SK-N-MC (cell line): ENCODE data around the gene CCDC190.

Experiments
- EZH2 ChIP-seq: fragments of 200-600 bp; sonication (generic); IDR thresholded peaks from one replicate; pipeline ENCODE4 v1.6.1; 2017; ENCODE audit warnings: antibody characterized with exemption
- FOXP2 ChIP-seq: optimal IDR thresholded peaks from 2 replicates; pipeline ENCODE3; 2011; ENCODE audit warnings: mild to moderate bottlenecking, moderate library complexity; ENCODE audit not compliant: insufficient read depth; ENCODE audit errors: extremely low read length, control extremely low read depth
- POLR2AphosphoS5 ChIP-seq: IDR thresholded peaks from 2 replicates; pipeline ENCODE4 v1.6.1; 2012; ENCODE audit warnings: mild to moderate bottlenecking, low read depth, low read length, borderline replicate concordance

- TF ChIP-seq EZH2: no peak
- no peak for TF ChIP-seq POLR2AphosphoS5
- TF ChIP-seq FOXP2: no peak
Measured at GRCh38 chr1:162899422-162900146, 38.6 kb upstream of the CCDC190 start.
